Stimulated activated CD4-positive, alpha-beta T cell treated with anti-CD3 and anti-CD28 coated beads, TNF-alpha, amount 100 ng/mL, for 1 hour (primary cell): Measurements from ENCODE around the gene TSHZ2.

ENCODE experiments used
- DNase-seq, 3 donors: peaks; one replicate each; pipeline ENCODE4 v3.0.0-alpha.2; 2020; ENCODE audit warnings: low read depth in 3 of 3, low spot score in 1 of 3

TSHZ2 gene

DNA sequence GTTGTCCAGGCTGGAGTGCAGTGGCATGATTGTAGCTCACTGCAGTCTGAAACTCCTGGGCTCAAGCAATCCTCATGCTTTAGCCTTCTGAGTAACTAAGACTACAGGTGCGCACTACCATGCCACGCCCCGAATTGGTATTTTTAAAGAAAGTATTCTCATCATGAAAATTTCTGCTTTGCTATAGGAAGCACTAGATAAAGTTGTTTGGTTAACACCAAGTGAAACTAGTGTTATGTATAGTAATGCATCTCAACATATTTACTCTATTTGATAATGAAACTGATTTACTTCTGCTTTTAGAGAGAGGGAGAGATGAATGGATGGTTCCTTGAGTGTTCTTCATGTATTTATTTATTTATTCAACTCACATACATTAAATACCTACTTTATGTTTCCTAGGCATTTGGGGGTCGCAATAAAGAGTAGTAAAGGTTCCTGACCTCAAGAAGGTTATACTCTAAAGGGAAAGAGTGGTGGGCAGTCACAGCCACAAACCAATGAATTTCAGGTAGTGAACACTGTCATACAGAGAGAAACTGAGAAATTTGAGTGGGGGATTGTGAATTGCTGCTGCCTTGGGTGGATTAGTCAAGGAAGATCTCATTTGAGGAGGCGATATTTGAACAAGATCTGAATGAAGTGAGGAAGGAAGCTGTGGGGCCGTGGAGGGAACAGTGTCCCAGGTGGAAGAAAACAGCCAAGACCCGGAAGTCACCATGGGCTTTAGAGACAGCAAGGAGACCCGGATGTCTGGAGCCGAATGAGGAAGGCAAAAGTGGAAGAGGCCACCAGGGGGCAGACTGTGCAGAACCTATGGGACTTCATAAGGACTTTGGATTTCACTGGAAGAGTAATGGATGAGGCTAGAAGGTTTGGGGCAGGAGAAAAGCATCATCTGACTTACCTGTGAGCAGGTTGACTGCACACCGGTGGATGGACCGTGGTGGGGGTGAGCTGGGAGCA, 185.6 kb downstream of the TSHZ2 start:
- DNase-seq: peak in 1 of 3 donors; percentile 9

DNA sequence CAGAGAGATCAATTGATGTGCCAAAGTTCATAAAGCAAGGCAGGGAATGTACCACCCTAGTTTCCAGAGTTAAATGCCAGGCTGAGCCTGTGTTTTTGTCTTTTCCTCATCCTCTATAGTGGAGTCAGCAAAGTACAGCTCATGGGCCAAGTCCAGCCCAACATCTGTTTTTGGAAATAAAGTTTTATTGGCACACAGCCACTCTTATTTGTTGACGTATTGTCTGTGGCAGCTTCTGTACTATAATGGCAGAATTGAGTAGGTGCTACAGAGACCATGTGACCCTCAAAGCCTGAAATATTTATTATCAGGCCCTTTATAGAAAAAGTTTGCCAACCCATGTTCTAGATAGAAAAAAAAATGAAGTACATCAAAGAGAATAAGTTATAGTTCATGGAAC, 187.0 kb downstream of the TSHZ2 start:
- DNase-seq: no peak

DNA sequence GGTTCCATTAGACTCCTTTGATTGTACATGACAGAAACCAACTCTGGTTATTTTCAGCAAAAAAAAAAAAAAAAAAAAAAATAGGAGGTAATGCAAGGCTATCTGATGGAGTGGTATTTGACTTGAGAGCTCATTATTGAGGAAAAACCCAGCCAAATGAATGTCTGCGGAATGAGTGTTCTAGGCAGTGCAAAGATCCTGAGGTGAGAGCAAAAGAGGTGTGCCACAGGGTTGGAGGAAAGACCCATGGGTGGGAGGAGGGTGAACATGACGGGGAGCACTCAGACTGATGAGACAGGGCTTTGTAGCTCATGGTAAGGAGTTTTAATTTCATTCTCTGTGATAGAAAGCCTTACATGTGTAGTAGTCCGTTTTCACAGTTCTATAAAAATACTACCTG, 188.9 kb downstream of the TSHZ2 start:
- DNase-seq: no peak

DNA sequence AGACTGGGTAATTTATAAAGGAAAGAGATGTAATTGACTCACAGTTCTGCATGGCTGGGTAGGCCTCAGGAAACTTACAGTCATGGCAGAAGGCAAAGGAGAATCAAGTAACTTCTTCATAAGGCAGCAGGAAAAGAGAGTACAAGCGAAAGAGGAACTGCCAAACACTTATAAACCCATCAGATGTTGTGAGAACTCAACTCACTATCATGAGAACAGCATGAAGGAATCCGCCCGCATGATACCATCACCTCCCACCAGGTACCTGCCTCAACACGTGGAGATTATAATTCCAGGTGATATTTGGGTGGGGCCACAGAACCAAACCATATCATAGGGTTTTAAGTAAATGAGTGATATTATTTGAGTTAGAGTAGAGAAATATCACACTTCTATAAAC, 189.3 kb downstream of the TSHZ2 start:
- no peak for DNase-seq

DNA sequence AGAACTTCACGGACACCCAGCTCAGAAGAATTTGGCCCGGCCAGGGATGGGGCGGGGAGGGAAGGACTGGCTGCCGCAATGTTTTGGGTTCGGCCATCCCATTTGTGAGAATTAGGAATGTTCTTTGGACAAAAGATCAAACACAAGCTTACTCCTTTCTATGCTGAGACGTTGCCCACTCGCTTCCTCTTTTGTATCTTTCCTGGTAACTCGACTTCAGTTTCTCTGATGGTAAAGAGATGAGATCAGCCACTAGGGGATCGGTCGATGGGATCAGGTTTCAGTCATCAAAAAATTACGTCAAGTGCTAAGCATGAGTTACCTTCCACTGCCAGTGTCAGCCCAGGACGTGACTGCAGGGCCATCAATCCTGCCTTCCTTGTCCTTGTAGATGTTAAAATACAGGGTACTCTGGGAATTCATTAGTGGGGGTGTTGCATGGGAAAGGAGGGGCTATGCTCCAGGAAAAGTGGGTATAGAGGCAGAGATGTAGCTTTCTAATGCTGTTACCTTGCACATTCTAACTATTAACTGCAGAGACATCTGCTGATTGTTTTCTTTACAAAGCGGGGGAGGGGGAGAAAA, 190.2 kb downstream of the TSHZ2 start:
- DNase-seq: no peak

DNA sequence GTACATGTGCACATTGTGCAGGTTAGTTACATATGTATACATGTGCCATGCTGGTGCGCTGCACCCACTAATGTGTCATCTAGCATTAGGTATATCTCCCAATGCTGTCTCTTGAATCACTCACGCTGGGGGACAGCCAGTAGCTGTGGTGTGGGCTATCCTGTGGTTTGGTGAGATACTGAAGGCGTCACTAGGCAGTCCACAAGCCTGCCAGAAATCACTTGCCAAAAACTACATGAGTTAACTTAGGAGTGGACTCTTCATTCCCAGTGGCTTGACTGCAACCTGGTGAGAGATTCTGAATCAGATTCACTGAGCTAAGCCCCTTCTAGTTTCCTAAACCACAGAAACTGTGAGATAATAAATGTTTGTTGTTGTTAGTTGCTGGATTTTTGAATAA, 191.3 kb downstream of the TSHZ2 start:
- DNase-seq: no peak

DNA sequence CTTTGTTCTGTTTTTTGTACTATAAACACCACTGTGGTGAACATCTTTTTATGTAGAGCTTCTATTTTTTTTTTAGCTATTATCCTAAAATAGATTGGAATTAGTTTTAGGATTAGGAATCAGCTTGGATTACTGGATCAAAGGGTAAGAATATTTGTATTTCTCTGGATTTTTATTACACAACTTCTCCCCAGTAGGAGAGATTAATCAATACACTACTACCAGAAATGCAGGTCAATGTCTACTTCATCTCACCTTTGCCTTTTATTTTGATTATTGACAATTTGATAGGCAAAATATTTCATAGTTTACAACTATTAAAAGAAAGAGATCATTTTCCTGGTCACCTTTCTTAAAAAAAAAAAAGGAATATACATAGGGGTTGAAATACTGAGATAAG, 191.9 kb downstream of the TSHZ2 start:
- DNase-seq: no peak

DNA sequence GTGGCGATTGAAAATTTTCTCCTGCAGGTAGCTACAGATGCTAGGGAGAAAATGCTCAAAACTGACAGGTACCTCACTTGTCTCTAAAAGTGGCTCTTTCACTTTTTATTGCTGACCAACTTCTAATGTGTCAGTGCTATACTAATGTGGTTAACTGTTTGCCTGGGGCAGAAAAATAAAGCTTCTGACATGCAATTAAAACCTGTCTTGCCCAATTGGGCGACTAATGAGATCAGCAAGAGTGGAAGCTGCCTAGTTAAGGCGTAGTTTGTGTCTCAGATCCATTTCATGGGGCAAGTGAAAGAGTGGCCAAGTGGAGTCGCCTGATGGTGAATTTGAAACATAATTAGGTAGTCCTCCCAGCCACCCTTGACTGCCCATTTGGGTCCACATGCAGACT, 193.3 kb downstream of the TSHZ2 start:
- no peak for DNase-seq

DNA sequence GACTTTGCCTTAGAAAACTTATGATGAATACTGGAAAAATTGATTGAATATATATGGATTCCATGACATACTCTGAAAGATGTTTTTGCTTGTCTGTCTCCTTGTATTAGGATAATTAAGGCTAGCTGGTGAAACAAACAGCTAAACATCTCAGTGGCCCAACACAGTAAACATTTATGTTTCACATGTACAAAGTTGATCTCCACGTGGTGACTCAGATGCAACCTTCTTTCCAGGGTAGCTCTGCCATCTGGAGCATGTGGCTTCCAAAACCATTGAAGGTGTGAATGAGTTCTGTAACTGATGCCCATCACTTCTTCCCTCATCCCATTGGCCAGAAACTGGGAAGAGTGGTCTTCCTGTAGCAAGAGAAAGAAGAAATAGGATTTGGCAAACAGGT, 196.3 kb downstream of the TSHZ2 start:
- no peak for DNase-seq

DNA sequence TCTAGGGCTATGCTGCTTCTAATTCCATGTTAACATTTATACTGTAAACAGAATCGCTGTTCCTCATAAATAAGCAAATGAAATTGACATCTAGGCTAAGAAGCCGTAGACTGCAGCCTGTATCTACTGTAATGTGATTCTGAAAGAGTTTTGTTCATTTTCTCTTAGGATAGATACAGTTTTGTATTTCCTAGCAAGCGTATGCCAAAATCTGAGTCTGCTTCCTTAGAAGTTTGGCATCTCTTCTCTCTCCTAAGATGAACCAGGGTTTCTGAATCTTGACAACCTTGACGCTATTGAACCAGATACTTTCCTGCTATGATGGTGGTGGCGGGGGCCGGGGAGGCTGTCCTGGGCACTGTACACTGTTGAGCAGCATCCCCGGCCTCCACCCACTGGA, 198.0 kb downstream of the TSHZ2 start:
- DNase-seq: no peak

DNA sequence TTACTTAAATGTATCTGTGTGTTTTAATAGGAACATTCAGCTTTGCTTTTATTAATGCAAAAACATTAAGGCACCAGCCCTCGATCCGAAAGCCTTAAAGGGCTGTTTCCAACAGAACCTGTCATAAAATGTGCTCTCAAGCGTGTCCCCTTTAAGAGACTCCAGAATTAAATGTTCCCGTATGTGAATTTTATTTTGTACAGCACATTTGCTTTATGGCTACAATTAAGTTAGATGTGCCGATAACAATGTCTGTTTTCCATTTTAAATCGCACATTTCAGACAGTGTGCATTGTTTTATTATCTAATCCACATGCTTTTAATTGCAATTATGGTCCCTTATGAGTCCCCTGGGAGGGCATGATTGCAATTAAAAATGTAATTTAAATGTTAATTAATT, 198.9 kb downstream of the TSHZ2 start:
- DNase-seq: no peak

DNA sequence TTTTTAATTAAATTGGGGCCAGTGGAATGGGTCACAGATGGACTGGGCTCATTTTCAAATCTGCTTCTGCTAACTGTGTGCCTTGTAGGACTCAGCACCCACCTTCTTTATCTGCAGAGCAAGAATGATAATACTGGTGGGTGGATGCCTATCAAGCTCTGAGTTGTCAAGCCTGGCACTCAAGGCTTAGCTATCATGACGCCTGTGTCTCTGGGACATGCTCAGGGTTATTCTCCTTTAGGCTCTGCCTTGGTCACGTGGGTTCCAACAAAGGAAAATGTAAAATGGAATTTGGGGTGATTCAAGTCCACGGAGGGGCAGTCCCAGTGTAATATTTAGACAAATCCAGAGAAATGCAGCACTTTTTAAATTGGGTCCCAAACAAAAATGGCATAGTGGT, 202.3 kb downstream of the TSHZ2 start:
- DNase-seq: no peak

DNA sequence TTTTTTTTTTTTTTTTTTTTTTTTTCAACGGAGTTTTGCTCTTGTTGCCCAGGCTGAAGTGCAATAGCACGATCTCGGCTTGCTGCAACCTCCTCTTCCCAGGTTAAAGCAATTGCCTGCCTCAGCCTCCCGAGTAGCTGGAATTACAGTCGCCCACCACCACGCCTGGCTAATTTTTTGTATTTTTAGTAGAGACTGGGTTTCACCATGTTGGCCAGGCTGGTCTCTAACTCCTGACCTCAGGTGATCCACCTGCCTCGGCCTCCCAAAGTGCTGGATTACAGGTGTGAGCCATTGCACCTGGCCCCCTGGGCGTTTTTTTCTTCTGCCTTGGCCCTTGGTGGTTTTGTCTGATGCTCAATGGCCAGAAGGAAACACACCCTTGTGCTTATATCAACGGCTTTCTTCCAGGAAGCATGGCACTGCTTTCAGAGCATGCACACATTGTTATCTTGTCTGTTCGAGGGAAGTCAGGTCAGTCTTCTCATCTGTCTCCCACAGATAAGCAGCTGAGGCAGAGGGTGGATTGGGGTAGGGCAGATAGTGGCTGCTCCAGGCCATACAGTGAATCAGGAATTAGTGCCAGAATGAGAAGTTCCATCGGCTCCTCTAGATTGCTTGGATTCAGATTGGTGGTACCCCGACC, 203.1 kb downstream of the TSHZ2 start:
- no peak for DNase-seq

DNA sequence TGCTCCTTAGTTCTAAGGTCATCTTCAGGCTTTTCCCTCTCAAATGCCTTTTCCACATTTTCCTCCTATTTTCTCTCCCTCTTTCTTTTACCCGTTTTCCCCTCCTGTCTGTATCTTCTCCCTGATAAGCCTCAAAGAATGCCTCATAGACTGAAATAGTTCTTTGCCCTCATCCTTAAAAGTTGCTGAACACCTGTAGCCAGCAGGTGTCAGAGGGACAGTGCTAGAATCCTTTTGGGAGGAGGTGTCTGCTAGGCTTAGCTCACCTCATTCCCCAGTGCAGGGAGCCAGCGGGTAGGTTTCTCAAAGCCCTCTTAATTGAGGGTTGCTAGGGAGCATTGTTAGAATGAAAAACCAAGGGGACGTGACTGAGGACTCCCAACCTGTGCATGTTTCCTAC, 204.0 kb downstream of the TSHZ2 start:
- no peak for DNase-seq

DNA sequence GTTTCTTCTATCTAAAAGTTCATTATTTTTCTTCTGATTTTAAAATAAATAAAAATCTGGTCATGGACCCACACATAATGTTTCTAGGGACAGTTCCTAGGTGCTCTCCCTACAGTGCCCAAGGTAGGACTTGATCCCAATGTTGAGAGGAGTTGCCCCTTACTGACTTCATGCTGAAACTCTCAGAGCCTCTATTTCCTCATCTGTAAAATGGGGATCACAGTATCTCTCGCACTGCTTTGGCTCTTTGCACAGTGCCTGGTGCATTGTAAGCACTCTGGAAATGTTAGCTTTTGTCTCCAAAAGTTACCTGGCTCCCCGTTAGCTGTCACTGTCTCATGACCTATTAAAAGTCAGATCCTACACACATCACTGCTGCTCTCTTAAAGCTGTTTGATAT, 205.5 kb downstream of the TSHZ2 start:
- DNase-seq: no peak

DNA sequence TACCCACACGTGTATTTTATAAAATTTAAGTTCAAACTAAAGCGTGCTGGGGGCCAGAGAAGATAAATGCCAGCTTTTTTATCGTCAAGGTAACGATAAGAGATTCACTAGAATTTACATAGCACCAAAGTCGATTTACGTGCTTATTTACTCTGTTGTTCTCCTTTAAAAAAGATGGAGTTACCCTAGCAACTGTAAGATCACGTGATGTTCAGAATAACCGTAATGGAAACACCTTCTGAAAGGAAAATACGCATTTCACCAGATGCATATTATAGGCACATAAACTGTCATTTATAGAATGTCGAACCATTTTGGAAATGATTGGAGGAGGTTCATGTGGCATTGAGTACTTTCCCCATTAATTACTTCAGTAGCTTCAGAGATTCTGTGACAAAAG, 207.6 kb downstream of the TSHZ2 start:
- DNase-seq: no peak

DNA sequence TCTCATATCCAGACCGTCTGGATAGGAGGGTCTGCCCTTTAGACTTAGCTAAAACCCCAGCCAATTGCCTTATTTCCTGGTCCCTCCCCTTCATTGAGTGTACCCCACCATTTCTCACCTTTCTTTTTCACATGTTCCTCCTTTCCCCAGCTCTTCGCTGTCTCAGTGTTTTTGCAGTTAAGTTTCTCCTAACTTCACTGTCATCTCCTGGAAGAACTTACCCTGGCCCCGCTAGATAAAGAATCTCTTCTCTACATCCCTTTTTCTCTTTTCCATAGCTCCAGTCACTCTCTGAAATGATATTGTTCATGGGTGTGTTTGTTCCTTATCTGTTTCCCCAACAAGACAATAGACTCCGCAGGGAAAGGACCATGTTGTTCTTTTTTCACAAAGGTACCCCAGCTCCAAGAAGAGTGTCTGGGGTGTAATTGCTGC, 208.8 kb downstream of the TSHZ2 start:
- no peak for DNase-seq

DNA sequence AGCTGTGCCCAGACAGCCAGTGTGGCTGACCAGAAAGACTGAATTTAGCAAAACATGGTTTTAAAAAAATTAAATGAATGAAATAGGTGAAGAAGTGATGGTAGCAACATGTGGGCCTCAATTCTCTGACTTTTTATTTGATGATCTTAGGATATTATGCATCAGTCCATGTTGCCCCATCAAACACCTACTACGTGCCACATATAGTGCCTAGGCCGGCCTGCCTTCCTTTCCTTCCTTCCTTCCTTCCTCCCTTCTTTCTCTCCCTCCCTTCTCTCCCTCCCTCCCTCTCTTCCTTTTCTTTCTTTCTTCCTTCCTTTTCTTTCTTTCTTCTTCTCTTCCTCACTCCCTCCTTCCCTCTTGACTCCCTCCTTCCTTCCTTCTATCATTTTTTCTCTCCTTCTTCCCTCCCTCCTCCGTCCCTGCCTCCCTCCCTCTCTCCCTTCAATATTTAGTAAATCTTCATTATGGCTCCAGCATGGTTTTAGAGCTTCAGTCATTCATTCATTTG, 209.8 kb downstream of the TSHZ2 start:
- no peak for DNase-seq

DNA sequence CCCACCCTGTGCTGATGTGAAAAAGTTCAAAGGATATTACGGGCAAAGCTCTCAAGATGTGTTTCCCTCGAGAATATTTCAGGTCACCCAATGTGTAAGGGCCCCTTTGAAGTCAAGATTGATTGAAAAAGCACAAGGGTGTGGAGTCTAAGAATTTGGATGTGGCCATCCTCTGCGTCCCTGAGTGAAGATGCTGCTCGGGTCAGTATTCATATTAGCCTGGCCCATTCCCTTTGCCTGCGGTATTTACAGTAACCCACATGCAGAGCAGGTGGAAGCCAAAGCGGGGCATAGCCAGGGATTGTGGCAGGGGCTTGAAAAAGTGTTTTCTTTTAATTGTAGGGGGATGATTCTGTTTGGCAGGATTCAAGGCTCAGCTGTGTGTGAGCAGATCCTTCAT, 211.0 kb downstream of the TSHZ2 start:
- no peak for DNase-seq

DNA sequence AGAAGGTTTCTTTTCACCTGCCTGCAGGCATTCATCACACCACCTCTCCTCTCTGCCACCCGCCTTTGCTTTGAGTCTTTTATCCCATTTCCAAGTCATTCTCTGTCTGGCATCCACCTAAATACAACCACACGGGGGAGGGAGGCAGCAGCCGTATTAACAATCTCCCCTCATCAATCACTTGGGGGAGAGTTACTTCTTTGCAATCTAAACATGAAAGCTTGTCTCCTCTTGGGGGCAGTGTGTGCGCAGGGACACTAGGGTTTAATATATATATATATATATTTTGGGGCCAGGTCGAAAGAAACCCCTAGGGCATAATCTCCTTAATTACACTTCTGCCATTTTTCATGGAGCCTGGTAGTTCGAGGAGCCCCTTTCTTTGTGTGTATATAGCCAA, 214.5 kb downstream of the TSHZ2 start:
- DNase-seq: no peak

DNA sequence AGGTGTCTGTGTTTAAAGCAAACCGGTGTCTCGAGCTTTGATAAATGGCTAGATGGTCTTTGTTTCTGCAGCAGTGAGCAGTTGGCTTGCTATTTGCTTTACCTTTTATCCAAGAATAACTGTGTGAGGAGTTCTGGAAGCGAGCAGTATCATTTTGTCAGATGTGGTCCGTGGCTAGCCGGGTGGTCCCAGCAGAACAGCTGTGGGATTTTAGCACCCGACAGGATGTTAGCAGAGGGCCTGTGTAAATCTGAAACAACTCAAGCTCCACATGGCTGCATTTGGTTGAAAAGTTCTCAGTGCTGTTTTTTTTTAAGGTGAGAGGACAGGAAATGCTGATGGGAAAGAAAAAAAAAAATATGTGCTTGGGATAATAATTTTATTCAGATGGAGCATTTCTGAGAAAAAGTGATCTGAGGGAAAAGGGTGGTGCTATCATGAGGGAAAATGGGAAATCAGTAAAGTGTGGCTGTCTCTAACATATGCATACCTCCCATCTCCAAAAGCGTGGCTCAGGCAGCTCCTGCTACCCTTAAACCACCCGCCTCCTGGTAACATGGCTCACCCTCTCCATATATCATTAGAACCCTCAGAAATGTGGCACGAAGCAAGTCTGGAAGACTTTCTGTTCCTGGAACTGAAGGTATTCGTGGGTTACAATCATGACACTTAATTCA, 215.4 kb downstream of the TSHZ2 start:
- no peak for DNase-seq
